HPDE6-E6E7 (cell line): Measurements from ENCODE around the gene SIRT3.
"Not testable (repeated sequence)": the region's sequence is repeated elsewhere in the genome, so short reads cannot be mapped to it uniquely, and the experiment has no call there.

Experiments
- DNase-seq: peaks from one replicate; pipeline ENCODE4 v3.0.0; 2011; ENCODE audit warnings: missing footprints; ENCODE audit errors: extremely low spot score

The SIRT3 gene

DNA sequence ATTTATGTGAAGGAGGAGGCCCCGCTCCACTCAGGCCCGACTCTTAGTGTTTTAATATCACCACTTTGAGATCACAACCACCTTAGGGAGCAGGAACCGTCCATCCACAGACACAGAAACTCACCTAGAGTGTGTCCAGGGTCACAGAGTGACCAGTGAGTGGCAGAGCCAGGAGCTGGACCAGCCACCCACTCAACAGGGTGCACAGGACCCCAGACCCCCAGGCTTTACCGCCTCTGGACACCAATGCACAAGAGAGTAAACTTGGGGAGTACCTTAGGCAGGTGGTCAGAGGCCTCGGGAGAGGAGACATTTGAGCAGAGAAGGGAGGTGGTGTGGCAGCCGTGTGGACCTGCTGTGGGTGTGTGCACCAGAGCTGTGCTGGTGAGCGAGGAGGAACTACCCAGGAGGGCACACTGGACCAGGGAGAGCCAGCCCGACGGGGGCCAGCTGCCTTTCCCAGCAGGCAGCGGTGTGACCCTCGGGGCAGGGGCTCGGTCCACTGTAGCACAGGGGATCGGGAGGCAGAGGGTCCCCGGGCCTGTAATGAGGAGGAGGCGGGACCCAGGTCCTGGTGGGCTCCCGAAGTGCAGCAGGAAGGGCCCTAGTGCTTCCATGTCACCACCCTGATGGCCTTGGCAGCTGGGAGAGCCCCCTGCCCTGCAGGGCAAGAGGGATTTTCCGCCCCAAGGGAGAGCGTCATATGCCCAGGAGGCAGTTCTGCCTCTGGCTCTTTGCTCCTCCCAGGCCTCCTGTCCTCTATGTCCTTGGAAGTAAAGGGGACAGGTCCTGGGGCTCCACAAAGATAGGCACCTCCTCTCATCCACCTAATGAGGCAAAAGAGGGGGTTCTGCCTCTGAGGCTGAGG lies 34.5 kb upstream of the SIRT3 start:
- DNase-seq = no peak

DNA sequence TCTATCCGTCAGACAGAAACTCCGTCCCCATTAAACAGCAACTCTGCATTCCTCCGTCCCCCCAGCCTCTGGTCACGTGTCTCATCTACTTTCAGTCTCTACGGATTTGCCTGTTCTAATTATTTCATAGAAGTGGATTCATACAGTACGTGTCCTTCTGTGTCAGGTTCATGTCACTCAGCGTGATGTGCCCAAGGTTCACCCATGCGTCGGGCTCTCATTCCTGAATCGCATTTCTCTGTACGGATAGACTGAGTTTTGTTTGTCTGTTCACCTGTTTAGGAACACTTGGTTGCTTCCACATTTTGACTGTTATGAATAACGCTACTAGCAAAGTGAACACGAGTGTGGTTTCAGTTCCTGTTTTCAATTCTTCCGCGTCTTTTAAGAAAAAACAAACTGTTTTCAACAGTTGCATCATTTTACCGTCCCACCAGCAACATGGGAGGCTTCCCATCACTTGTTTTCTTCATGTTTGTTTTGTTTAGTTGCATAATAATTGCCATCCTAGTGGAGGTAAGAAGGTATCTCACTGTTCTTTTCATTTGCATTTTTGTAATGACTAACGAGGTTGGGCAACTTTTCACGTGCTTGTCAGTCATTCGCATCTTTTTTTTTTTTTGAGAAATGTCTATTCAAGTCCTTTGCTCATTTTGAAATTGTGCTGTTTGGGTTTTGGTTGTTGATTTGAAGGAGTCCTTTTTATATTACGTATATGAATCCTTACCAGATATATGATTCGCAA lies 33.2 kb upstream of the SIRT3 start:
- no peak for DNase-seq

DNA sequence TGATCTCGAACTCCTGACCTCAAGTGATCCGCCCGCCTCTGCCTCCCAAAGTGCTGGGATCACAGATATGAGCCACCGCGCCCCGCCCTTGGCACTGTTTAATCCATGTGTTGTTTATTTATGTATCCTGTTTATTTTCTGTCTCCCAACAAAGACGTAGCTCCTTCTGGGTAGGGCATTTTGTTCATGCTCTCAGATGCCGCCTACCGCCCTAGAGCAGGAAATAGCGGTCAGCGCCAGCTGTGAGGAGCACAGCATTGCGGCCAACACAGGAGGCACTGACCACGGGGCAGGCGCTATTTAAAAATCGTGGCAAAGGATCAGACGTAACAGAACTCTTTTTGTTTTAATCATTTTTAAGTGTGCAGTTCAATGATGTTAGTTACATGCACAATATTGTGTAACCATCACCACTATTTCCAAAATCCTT lies 32.6 kb upstream of the SIRT3 start:
- not testable (repeated sequence) for DNase-seq

DNA sequence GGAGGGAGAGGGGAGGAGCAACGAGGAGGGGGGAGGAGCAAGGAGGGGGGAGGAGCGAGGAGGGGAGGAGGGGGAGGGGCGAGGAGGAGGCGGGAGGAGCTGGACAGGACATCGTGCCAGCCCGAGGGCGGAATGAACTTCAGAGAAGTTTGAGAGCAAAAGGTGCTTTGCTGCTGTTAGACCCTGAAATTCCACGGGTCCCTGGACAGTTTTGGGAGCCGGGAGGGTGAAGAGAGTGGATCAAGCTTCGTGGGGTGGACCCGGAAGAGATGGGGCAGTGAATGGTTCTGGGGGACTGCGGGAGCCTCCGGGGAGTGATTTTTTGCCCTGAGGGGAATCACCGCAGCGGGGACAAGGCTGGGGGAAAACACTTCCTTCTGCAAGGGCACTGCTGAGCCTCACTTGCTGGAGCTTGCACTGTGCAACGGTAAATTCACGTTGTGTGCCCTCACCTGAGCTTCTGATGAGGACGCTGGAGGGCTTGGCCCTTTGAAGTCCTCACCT lies 31.4 kb upstream of the SIRT3 start:
- no peak for DNase-seq

DNA sequence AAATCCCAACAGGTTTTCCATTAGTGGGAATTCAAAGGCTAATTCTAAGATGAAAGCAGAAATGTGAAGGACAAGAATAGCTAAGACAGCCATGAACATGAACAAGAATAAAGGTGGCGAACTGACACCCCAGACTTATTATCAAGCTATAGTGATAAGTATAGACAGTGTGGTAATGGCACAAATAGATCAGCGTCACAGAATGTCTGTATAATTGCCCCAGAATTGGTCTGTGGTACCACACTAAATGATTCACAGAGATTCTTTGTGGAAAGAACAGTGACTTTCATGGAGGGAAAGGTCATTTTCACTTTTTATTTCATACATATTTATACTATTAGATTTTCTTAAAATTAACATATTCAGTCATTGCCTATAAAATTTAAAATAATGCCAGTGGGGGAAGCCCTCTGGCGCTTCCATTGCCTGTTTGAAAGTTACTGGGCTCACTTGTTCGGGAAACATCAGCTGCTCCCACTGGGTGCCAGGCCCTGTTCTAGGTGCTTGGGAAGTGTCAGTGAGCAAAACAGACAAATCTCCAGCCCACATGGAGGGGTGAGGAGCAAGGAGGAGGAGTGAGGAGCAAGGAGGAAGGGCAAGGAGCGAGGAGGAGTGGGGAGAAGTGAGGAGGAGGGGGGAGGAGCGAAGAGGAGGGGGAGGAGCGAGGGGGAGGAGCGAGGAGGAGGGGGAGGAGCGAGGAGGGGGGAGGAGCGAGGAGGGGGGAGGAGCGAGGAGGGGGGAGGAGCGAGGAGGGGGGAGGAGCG lies 30.7 kb upstream of the SIRT3 start:
- no peak for DNase-seq

DNA sequence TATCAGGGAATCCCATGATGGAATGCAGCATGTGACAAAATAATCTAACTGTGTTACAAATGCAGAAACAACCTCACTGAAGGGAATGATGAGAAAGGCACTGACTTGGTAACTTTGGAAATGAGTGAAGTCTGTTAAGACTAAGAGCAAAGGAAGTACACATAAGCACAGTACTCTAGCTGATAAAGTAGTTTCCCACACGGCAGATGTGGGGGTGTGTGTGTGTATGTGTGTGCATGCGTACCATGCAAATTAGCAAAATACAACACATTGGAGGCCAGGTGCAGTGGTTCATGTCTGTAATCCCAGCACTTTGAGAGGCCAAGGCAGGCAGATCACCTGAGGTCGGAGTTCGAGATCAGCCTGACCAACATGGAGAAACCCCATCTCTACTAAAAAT lies 25.5 kb upstream of the SIRT3 start:
- DNase-seq = no peak

DNA sequence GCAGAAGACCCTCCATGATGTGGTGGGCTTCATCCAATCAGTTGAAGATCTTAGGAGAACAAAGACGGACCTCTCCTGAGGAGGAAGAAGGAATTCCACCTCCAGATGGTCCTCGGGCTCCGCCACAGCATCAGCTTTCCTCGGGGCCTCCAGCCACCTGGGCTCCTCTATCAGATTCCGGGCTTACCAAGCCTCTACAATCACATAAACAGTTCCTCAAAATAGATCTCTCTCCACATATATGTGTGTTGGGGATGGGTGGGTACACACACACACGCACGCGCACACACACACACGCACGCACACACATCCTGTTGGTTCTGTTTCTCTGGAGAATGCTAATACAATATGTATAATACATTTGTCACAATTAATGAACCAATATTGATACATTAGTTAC lies 23.3 kb upstream of the SIRT3 start:
- DNase-seq = no peak

DNA sequence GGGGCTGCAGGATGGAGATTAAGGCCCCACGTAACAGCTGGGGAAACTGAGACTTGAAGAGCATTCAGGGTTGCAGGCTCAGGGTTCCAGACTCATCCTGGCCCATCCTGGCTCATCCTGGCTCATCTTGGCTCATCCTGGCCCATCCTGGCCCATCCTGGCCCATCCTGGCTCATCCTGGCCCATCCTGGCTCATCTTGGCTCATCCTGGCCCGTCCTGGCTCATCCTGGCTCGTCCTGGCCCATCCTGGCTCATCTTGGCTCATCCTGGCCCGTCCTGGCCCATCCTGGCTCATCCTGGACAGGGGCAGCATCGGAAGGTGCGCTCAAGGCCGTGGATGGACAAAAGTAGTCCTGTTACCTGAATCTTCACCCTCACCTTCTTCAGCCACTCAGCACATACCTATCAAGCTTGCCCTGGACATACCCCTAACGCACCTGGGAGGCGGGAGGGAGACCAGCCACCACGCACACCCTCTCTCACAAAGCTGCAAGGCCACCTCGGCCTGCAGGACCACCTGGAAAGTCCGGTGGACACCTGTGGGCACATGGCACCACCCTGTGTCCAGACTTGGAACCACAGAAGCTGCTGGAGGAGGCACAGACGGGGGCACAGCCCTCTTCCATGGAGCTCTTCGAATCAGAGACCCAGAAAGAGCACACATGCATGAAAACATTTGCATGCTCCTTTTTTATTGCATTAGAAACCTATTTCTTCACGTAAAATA lies 21.8 kb upstream of the SIRT3 start:
- no peak for DNase-seq

DNA sequence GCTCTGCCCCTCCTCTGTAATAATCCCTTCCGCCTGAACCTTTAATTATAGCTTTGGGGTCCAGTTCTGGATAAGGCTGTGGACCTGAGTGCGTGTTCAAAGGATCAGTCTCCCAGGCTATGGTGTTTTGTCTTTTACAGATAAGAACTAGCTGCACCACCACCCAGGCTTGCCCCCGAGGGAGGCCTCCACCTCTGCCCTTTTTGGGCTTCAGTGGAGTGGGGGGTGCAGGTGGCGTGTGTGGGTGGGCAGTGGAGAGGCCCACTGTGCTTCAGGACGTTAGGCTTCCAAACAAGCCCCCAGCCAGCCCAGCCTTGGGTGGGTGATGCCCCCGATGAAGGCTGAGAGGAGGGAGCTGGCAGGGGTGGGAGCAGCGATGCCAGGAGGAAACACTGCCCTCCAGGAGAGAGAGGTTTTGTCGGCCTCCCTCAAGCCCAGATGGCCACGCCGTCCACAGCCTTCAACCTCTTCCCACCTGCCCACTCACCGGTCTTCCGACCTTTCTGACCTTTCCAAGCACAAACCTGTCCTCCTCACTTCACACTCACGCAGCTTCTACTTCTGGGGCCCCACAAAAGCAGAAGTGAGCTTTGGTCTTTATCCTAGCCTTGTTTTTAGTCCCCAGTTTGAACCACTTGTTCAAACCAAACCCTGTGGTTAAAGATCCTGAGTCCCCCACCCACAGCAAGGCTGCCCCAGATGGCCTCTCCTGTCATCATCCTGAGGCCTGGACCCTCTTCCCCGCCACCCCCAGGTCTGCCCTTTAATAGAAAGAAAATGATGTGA lies 21.0 kb upstream of the SIRT3 start:
- DNase-seq = no peak

DNA sequence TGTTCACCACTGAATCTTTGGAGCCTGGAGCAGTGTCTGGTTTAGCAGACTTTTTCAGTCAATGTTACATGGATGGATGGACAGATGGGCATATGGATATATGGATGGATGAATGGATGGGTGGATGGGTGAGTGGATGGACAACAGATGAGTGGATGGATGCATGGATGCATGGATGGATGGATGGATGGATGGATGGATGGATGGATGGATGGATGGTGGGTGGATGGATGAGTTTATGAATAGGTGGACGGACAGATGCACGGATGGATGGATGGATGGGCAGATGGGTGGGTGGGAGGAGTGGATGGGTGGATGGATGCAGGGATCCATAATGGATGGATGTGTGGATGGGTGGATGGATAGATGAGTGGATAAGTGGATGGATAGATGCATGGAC lies 19.7 kb upstream of the SIRT3 start:
- no peak for DNase-seq

DNA sequence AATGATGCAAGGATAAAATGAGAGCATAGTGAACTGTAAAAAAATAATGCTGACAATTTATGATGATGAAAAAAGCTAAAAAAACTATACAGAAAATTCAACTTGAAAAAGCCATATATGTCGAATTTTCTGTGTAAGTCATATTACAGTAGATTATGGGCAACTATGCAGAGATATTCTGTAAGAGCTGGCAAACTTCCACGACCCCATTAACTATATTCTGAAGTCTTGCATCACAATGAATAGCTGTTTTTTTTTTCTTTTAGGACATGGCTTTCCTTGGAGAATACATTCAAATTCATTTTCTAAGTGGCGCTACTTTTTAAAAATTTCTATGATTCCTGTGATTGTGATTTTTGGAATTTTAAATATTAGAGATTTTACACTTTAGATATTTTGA lies 19.0 kb upstream of the SIRT3 start:
- DNase-seq = no peak

DNA sequence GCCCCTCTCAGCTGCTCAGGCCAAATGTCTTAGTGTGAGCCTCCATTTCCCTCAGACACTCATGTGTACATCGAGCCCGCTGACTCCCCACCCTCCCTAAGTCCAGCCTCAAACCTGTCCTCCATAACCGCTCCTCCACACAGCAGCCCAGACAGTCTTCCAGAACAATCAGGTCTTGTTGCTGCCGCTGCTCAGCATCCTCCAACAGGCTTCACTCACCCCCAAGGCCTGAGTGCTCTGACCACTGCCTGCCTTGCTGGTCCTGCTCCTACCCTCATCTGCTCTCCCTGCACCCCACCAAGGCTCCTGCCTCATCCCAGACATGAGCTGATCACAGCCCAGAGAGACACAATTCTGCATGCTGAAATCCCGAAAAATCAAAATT lies 17.7 kb upstream of the SIRT3 start:
- no peak for DNase-seq

DNA sequence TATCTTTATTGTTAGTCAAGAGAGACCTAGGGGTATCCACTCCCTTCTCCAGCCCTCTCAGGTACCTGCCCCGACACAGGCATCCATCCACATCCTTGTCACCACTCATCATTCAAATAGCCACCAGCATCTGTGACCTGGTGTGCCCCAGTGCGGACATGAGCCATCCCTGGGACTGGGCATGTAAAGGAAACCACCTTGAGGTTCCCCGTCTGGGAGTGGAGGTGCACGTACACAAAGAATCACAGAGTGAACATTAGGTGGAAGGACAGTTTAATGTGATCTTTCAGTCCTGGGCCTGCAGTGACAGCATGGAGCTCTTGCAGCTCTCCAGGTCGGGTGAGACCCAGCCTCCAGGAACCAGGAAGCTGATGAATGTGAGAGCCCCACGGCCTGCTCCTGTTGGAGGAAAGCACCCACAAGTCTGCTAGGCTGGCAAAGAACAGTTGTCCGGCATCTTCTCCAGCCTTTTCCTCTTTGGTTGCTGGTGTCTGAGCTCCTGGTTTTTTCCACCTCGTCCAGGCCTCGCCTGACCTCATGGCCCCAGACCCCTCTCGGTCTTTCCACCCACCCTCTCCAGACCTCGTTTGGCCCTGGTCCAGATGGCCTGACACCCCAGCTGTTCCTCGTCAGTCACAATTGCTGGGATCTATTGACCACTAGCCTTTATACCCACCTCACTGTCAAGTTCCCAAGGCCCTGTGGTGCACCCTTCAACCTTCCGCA lies 17.2 kb upstream of the SIRT3 start:
- no peak for DNase-seq

DNA sequence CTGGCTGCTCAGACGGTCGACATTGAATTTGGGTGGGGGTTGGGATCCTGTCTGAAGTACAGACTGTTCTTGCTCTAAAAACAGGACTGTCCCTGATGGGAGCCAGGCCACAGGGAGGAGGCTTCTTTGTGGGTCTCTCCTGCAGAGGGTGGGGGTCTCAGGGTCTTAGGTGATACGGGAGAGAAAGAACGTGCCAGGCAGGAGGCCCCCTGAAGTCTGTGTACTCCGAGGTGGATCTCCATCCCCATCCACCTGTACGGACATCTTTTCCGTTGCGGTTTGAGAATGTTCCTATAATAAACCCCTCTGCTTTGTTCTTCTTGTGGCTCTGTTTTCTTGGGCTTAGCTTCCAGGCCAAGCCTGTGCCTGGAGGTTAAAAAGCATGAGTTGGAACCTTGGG lies 16.5 kb upstream of the SIRT3 start:
- no peak for DNase-seq

DNA sequence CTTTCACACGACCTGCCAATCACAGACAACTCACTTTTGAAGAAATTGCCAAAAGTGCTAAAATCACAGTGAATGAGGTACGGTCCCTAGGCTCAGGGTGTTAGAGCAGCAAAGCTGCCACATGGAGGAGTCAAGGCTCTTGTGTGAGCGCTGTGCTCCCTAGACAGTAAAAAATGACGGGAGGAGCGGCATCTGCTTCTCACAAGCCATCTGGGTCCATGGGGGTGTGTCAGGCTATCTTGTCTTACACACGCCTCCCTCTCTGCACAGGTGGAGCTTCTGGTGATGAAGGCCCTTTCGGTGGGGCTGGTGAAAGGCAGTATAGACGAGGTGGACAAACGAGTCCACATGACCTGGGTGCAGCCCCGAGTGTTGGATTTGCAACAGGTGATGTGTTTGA lies 15.4 kb upstream of the SIRT3 start:
- DNase-seq = no peak

DNA sequence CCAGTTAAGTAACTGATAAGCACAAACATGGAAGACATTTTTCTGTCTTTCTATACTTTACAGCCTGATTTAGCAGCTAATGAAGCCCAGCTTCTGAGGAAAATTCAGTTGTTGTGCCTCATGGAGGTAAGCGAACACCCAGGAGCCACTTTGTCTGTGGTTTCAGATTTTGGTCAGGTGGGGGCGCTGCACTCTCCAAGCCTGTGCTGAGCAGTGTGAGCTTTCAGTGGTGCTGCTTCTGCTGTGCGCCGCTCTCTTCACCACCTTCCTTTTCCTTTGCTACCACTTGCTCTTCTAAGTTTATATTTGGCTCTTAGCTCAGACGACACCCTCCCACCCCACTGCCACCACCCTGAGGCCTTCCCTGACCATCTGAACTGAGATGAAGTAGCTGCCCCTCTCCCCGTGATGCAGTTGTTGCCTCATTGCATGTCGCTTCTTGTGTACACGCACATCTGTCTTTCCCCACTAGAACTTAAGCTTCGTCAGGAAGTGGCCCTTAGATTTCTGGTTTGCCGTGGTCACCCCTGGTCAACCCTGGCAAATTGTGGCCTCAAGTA lies 14.7 kb upstream of the SIRT3 start:
- DNase-seq = no peak

DNA sequence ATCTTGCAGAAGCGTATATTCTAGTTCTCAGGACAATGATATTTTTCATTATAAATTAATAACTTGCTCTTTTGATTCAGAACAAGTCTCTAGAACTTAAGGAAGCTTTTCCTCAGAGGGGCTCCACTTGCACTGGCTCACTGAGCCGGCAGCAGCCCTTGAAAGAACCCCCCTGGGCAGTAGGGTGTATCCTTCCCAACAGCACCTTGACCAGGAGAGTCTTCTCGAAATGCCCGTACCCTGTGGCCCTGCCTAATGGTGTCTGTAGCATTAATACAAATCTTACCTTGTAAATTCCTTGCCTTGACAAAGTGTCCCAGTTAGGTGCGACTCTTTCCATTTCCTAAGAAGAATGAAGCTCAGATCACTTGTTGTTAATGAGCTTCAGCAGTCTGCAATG lies 14.1 kb upstream of the SIRT3 start:
- no peak for DNase-seq

DNA sequence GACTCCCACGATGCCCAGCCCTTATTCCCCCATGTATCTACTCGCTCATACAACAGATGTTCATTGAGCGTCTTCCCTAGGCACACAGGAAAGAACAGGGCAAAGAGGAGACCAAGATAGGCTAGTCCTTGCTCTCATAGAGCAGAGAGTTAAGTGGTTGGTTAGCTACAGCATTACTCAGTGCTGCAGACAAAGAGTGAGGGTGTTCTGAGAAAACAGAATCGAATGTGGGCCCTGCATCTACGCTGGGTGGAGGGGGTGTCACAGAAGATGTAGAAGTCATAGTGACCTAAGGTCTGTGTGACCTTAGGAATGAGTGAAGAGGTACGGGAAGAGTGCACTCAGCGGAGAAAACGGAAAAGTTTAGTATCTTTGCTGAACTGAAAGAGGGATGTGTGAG lies 12.9 kb upstream of the SIRT3 start:
- DNase-seq = no peak

DNA sequence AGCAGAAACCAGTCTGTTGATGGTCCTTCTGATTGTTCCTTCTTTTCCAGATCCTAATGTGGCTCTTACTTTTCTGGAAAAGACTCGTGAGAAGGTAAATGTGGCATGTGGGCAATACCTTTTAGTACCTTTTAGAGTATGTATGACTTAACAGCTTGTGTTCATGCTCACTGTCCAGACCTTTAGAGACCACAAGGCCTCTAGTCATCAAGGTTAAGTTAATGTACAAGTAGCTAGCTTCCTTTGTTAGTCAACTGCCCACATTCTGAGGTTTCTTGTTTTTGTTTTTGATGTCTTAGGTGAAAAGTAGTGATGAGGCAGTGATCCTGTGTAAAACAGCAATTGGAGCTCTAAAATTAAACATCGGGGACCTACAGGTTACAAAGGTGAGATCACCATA lies 8.2 kb upstream of the SIRT3 start:
- DNase-seq = no peak

DNA sequence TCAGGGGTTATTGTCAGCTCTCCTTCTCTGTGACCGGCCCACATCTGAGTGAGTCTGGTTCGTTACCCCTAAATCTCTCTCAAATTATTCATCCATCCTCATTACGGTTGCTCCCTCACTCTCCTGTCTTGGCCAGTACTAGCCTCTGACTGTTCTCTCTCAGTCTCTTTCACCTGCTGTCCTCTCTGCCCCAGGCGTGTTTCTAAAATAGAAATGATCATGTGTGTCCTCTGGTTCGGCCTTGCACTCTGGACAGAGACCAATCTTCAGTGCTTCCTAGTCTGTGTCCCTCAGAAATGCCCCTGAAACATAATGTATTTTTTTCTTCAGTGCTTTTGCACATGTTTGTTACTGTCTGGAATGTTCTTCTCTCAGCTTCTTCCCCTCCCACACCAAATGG lies 5.5 kb upstream of the SIRT3 start:
- no peak for DNase-seq
